Stimulated activated naive B cell treated with anti-CD40 and anti-IgM and Interleukin-4, amounts not matched to agents 10 μg/mL and 1 μg/mL and 100 μg/mL, for 72 hours (primary cell): ENCODE results near the gene SRD5A3.
A peak's percentile ranks its signal among the peaks of the same experiment; 100 is the strongest.
"Not testable (repeated sequence)": the region's sequence is repeated elsewhere in the genome, so short reads cannot be mapped to it uniquely, and the experiment has no call there.

Source experiments
- ATAC-seq, 2 donors: fragments of 150-1000 bp; cut with Tn5 transposase; replicated peaks; 2 replicates each; pipeline ENCODE4 v1.10.0; 2021; ENCODE audit warnings: moderate library complexity in 1 of 2
- DNase-seq: peaks from one replicate; pipeline ENCODE4 v3.0.0; 2021
- H3K27ac Mint-ChIP-seq: one replicate; pipeline ENCODE4 v1.8.0; 2022; ENCODE audit warnings: mild to moderate bottlenecking, mixed read lengths
- H3K27me3 Mint-ChIP-seq, 2 donors: one replicate each; pipeline ENCODE4 v1.8.0; 2022; ENCODE audit warnings: mixed read lengths in 2 of 2
- H3K36me3 Mint-ChIP-seq, 2 donors: one replicate each; pipeline ENCODE4 v1.8.0; 2022; ENCODE audit warnings: mixed read lengths in 2 of 2, mild to moderate bottlenecking in 1 of 2
- H3K4me1 Mint-ChIP-seq, 2 donors: one replicate each; pipeline ENCODE4 v1.8.0; 2022; ENCODE audit warnings: mixed read lengths in 2 of 2, mild to moderate bottlenecking in 1 of 2
- H3K4me3 Mint-ChIP-seq, 2 donors: one replicate each; pipeline ENCODE4 v1.8.0; 2022; ENCODE audit warnings: mild to moderate bottlenecking in 2 of 2, mixed read lengths in 2 of 2, moderate library complexity in 1 of 2
- H3K9me3 Mint-ChIP-seq, 2 donors: one replicate each; pipeline ENCODE4 v1.8.0; 2022; ENCODE audit warnings: mixed read lengths in 2 of 2, mild to moderate bottlenecking in 1 of 2

SRD5A3 gene

DNA sequence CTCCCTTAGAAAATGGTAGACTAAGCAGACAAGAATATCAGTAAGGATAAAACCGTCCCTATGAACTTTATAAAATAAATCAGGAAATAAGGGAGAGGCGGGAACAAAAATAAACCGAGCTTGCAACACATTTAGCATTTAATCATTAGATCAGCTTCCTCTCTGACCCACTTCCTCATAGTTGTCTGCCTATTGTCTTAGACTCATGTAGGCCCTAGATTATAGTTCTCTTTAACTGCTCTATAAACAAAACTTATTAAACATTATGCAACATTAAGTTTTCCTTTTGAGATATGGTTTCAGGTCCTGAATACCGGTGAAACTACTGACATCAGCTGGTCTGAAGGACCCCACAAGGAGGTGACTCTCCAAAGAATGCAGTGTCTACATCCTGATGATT is 15.8 kb upstream of the SRD5A3 start:
- ATAC-seq: no peak
- H3K27me3 Mint-ChIP-seq: peaks cover 1 to 2% of the 10 kb centered on the region in 2 donors
- no peak overlapping the region for H3K27ac Mint-ChIP-seq
- DNase-seq: no peak
- no peak overlapping the region for H3K4me3 Mint-ChIP-seq
- peaks cover 0 to 3% of the 10 kb centered on the region in 2 donors for H3K9me3 Mint-ChIP-seq
- H3K4me1 Mint-ChIP-seq: no peaks in the 10 kb centered on the region
- H3K36me3 Mint-ChIP-seq: no peaks in the 10 kb centered on the region

- peaks cover 7 to 16% of the 10 kb centered on the region in 2 donors for H3K27me3 Mint-ChIP-seq
- no peaks in the 10 kb centered on the region for H3K36me3 Mint-ChIP-seq
- peaks cover 2 to 4% of the 10 kb centered on the region in 2 donors for H3K4me1 Mint-ChIP-seq
- peak overlapping the region; percentile 6 for H3K27ac Mint-ChIP-seq
- ATAC-seq (no peak), DNase-seq (no peak)
- no peaks in the 10 kb centered on the region for H3K9me3 Mint-ChIP-seq
- no peak overlapping the region for H3K4me3 Mint-ChIP-seq
Observed at GRCh38 chr4:55336138-55337034, 9.7 kb upstream of the SRD5A3 start.

DNA sequence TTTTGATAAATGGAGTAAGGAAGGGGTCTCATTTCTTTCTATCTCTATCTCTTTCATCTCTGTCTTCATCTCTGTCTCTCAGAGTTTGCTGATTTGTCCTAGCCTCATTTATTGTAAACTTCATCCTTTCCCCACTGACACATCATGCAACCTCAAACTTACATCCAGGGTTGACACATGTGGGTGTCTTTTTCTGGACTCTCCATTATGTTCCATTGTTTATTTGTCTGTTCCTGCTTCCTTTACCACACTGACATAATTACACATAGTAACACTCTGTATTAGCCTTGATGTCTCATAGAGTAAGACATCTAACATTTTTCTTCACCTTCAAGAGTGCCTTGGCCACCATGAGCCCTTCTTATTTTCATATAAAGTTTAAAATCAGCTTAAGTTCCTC is 8.1 kb upstream of the SRD5A3 start:
- no peak for DNase-seq
- peaks cover 7 to 16% of the 10 kb centered on the region in 2 donors for H3K27me3 Mint-ChIP-seq

GRCh38 chr4:55338486-55338885 is 7.6 kb upstream of the SRD5A3 start:
- Mint-ChIP-seq H3K9me3 (no peaks in the 10 kb centered on the region), H3K4me1 (peaks cover 2 to 4% of the 10 kb centered on the region in 2 donors), H3K27me3 (peaks cover 7 to 16% of the 10 kb centered on the region in 2 donors), H3K36me3 (no peaks in the 10 kb centered on the region), H3K4me3 (no peak overlapping the region), H3K27ac (no peak overlapping the region)
- DNase-seq (no peak), ATAC-seq (no peak)

More for the DNA sequence above, 8.1 kb upstream of the SRD5A3 start:
- Mint-ChIP-seq H3K36me3 (no peaks in the 10 kb centered on the region), H3K4me3 (no peak overlapping the region), H3K4me1 (peaks cover 2 to 4% of the 10 kb centered on the region in 2 donors), H3K9me3 (no peaks in the 10 kb centered on the region), H3K27ac (no peak overlapping the region)
- ATAC-seq: no peak

DNA sequence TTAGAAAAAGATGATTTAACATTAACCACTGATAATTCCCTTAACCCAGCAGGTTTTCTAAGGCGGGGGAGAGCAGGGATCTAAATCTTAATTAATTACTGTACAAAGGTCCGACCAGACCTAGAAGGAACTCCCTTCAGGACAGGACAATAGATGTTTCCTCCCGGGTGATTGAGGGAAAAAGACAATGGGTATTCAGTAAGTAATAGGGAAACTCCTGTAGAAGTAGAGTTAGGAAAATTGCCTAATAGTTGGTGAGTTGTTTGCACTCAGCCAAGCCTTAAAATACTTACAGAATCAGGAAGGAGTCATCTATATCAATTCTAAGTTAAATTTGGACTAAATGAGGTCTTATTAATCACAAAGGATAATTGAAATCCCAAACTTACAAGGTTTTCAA is 5.8 kb upstream of the SRD5A3 start:
- H3K27me3 Mint-ChIP-seq: peaks cover 7 to 16% of the 10 kb centered on the region in 2 donors
- no peak overlapping the region for H3K27ac Mint-ChIP-seq
- H3K4me1 Mint-ChIP-seq: peaks cover 2 to 4% of the 10 kb centered on the region in 2 donors
- no peaks in the 10 kb centered on the region for H3K9me3 Mint-ChIP-seq
- H3K36me3 Mint-ChIP-seq: no peaks in the 10 kb centered on the region
- ATAC-seq (no peak), DNase-seq (no peak)
- H3K4me3 Mint-ChIP-seq: no peak overlapping the region

- ATAC-seq: no peak
- Mint-ChIP-seq H3K4me1 (peaks cover 3 to 6% of the 10 kb centered on the region in 2 donors), H3K4me3 (no peak overlapping the region), H3K9me3 (no peaks in the 10 kb centered on the region), H3K27me3 (peaks cover 0 to 4% of the 10 kb centered on the region in 2 donors), H3K27ac (no peak overlapping the region), H3K36me3 (no peaks in the 10 kb centered on the region)
- DNase-seq: no peak
Observed at GRCh38 chr4:55343887-55344286, 2.2 kb upstream of the SRD5A3 start.

DNA sequence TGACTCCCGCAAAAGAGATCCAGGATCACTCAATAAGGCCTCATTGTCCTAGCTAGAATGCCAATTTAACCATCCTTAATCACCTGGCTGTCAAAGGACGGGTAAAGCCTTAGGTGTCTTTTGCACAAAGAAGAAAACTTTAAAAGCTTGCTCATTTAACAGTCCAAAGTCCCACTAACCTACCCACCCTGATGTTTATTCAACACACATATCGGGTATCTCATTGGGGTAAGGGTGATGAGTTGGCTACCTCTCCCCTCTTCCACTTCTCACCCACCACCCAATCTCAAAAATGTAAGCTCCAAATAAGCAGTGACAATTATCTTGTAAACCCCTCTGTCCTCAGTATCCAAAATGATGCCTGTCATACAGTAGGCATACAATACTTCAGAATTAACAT is 988 bp upstream of the SRD5A3 start:
- Mint-ChIP-seq H3K4me3 (no peak overlapping the region), H3K9me3 (no peaks in the 10 kb centered on the region), H3K27ac (no peak overlapping the region), H3K4me1 (peaks cover 3 to 6% of the 10 kb centered on the region in 2 donors), H3K36me3 (no peaks in the 10 kb centered on the region), H3K27me3 (no peaks in the 10 kb centered on the region)
- DNase-seq: no peak
- ATAC-seq: no peak

DNA sequence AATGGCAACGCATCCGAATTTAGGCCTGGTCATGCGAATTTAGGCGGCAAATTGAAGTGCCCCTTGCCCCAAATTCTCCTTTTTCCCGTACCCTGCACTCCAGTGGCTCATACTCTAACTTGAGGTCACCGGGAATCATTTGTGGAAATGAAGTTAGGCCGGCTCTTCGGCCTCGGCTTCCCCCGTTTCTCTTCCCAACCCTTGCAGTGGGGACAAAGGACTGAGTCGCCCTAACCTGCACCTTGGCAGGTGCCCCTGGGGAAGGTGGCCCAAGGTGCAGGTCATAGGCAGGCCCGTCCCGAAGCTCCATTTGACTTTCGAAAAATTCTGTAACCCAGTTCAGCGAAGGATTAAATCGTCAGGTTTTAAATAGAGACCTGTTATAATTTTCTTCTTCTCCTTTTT is 811 bp downstream of the SRD5A3 start:
- peaks cover 0 to under 1% of the 10 kb centered on the region in 2 donors for H3K36me3 Mint-ChIP-seq
- peak overlapping the region; percentile 93 to 95 for H3K4me3 Mint-ChIP-seq
- H3K4me1 Mint-ChIP-seq: peaks cover 3 to 6% of the 10 kb centered on the region in 2 donors
- H3K9me3 Mint-ChIP-seq: no peaks in the 10 kb centered on the region
- H3K27ac Mint-ChIP-seq: peak overlapping the region; percentile 96
- no peak for ATAC-seq
- no peaks in the 10 kb centered on the region for H3K27me3 Mint-ChIP-seq
- no peak for DNase-seq

- Mint-ChIP-seq H3K4me3 (no peak overlapping the region), H3K27ac (no peak overlapping the region), H3K9me3 (peaks cover 1 to 2% of the 10 kb centered on the region in 2 donors), H3K27me3 (no peaks in the 10 kb centered on the region), H3K4me1 (peaks cover 3 to 6% of the 10 kb centered on the region in 2 donors), H3K36me3 (peaks cover 5 to 9% of the 10 kb centered on the region in 2 donors)
- ATAC-seq (no peak), DNase-seq (no peak)
Observed at GRCh38 chr4:55347610-55348228, 1.7 kb downstream of the SRD5A3 start.

DNA sequence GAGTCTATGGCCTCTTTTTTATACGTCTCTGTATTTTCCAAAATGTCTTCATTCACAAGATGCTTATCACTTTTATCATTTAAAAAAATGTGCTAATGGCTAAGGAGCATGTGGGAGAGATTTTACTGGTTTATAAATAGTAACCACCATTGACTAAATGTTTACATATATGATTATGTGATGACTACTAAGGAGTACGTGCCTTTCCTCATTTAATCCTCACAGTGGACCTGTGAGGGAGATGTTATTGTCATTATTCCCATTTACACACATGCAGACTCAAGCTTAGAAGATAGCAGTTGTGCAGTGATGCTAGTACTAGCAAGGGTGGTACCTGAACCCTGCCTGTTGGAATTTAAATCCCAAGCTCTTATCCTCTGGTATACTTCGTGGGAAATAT is 2.4 kb downstream of the SRD5A3 start:
- Mint-ChIP-seq H3K9me3 (peaks cover 4 to 5% of the 10 kb centered on the region in 2 donors), H3K27me3 (no peaks in the 10 kb centered on the region), H3K4me3 (no peak overlapping the region), H3K36me3 (peaks cover 13 to 16% of the 10 kb centered on the region in 2 donors), H3K27ac (no peak overlapping the region), H3K4me1 (peaks cover 3 to 6% of the 10 kb centered on the region in 2 donors)
- ATAC-seq (no peak), DNase-seq (no peak)

- H3K36me3 Mint-ChIP-seq: peaks cover 17 to 24% of the 10 kb centered on the region in 2 donors
- not testable (repeated sequence) for ATAC-seq, H3K9me3 Mint-ChIP-seq, H3K4me1 Mint-ChIP-seq, DNase-seq, H3K27me3 Mint-ChIP-seq, H3K4me3 Mint-ChIP-seq, H3K27ac Mint-ChIP-seq
Observed at GRCh38 chr4:55350870-55351269, 4.8 kb downstream of the SRD5A3 start.

- ATAC-seq: no peak
- peaks cover 17 to 24% of the 10 kb centered on the region in 2 donors for H3K36me3 Mint-ChIP-seq
- H3K4me1 Mint-ChIP-seq: peaks cover 4 to 9% of the 10 kb centered on the region in 2 donors
- peaks cover 4 to 5% of the 10 kb centered on the region in 2 donors for H3K9me3 Mint-ChIP-seq
- no peak overlapping the region for H3K27ac Mint-ChIP-seq
- no peak for DNase-seq
- H3K27me3 Mint-ChIP-seq: no peaks in the 10 kb centered on the region
- no peak overlapping the region for H3K4me3 Mint-ChIP-seq
Observed at GRCh38 chr4:55351824-55352223, 5.8 kb downstream of the SRD5A3 start.

- H3K9me3 Mint-ChIP-seq: peaks cover 4 to 5% of the 10 kb centered on the region in 2 donors
- peaks cover 2 to 10% of the 10 kb centered on the region in 2 donors for H3K4me1 Mint-ChIP-seq
- H3K27ac Mint-ChIP-seq: no peak overlapping the region
- peaks cover 17 to 24% of the 10 kb centered on the region in 2 donors for H3K36me3 Mint-ChIP-seq
- no peaks in the 10 kb centered on the region for H3K27me3 Mint-ChIP-seq
- ATAC-seq (no peak), DNase-seq (no peak)
- H3K4me3 Mint-ChIP-seq: no peak overlapping the region
Observed at GRCh38 chr4:55352726-55353125, 6.7 kb downstream of the SRD5A3 start.

- not testable (repeated sequence) for ATAC-seq, H3K27me3 Mint-ChIP-seq, H3K4me3 Mint-ChIP-seq, H3K27ac Mint-ChIP-seq, H3K9me3 Mint-ChIP-seq, DNase-seq
- H3K36me3 Mint-ChIP-seq: peaks cover 17 to 24% of the 10 kb centered on the region in 2 donors
- H3K4me1 Mint-ChIP-seq: peaks cover 2 to 16% of the 10 kb centered on the region in 2 donors
Observed at GRCh38 chr4:55353228-55353747, 7.2 kb downstream of the SRD5A3 start.
